GM23338 (cell line): ENCODE data around the gene PRELID2.

Source experiments
- EZH2 ChIP-seq: fragments of 200-600 bp; sonication (generic); IDR thresholded peaks from one replicate; pipeline ENCODE4 v1.8.0; 2017; ENCODE audit warnings: antibody characterized with exemption, mild to moderate bottlenecking, low read depth; ENCODE audit not compliant: unreplicated experiment
- POLR2AphosphoS5 ChIP-seq: IDR thresholded peaks from 2 replicates; pipeline ENCODE4 v1.6.1; 2016; ENCODE audit warnings: antibody characterized with exemption, low read depth
- TF ChIP-seq, protein P1 (sequence below), 2 experiments: fragments of 200-600 bp in 1 of 2; sonication (generic) in 1 of 2; conservative IDR thresholded peaks; 2 replicates each; pipeline versions ENCODE4 v1.5.1 to v1.6.1; 2016 to 2017; ENCODE audit warnings: antibody characterized with exemption in 2 of 2, low read depth in 2 of 2, mild to moderate bottlenecking in 2 of 2, moderate library complexity in 1 of 2

DNA sequence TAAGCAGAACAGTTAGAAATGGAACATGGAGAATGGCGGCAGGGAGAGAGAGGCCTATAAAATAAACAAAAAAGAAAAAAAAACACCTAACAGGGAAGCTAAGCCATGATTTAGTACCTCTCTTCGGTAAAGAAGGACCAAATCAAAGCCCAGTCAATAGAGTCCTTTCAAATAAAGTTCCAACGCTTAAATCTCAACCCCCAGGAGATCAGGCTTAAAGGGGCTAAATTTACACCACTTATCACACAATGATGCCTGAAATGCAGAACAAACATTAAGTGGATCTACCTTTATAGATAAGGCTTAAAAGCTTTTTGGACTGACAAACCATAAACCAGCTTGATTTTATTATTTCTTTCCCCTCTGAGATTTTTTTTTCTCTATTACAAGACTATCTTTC lies 66.3 kb downstream of the PRELID2 start:
- no peak for TF ChIP-seq POLR2AphosphoS5
- TF ChIP-seq, protein P1, sequence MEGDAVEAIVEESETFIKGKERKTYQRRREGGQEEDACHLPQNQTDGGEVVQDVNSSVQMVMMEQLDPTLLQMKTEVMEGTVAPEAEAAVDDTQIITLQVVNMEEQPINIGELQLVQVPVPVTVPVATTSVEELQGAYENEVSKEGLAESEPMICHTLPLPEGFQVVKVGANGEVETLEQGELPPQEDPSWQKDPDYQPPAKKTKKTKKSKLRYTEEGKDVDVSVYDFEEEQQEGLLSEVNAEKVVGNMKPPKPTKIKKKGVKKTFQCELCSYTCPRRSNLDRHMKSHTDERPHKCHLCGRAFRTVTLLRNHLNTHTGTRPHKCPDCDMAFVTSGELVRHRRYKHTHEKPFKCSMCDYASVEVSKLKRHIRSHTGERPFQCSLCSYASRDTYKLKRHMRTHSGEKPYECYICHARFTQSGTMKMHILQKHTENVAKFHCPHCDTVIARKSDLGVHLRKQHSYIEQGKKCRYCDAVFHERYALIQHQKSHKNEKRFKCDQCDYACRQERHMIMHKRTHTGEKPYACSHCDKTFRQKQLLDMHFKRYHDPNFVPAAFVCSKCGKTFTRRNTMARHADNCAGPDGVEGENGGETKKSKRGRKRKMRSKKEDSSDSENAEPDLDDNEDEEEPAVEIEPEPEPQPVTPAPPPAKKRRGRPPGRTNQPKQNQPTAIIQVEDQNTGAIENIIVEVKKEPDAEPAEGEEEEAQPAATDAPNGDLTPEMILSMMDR (conservative IDR thresholded peaks at IDR 0.05; ENCODE audit: low read depth in 2 of 2), result no peak
- TF ChIP-seq EZH2, result no peak
